ENCODE results near the gene TXNRD3.
"Not testable (repeated sequence)": the region's sequence is repeated elsewhere in the genome, so short reads cannot be mapped to it uniquely, and the experiment has no call there.

TXNRD3 gene

GRCh38 chr3:126638790-126639189 is 16.1 kb downstream of the TXNRD3 start:
- DNase-seq, result no peak

GRCh38 chr3:126636436-126636835 is 18.5 kb downstream of the TXNRD3 start:
- DNase-seq, result no peak

GRCh38 chr3:126634803-126635202 is 20.1 kb downstream of the TXNRD3 start:
- DNase-seq, result no peak

- DNase-seq, result no peak
Measured at GRCh38 chr3:126630020-126630419, 24.9 kb downstream of the TXNRD3 start.

- not testable (repeated sequence) for DNase-seq
Measured at GRCh38 chr3:126625735-126626134, 29.2 kb downstream of the TXNRD3 start.

GRCh38 chr3:126622694-126623093 is 32.2 kb downstream of the TXNRD3 start:
- DNase-seq, result no peak

GRCh38 chr3:126621627-126622345 is 33.1 kb downstream of the TXNRD3 start:
- no peak for DNase-seq

GRCh38 chr3:126621171-126621570 is 33.8 kb downstream of the TXNRD3 start:
- no peak for DNase-seq

- no peak for DNase-seq
Measured at GRCh38 chr3:126620738-126621137, 34.2 kb downstream of the TXNRD3 start.

- no peak for DNase-seq
Measured at GRCh38 chr3:126618760-126619159, 36.2 kb downstream of the TXNRD3 start.

- no peak for DNase-seq
Measured at GRCh38 chr3:126618021-126618420, 36.9 kb downstream of the TXNRD3 start.

GRCh38 chr3:126617571-126617970 is 37.4 kb downstream of the TXNRD3 start:
- no peak for DNase-seq

- no peak for DNase-seq
Measured at GRCh38 chr3:126616931-126617330, 38.0 kb downstream of the TXNRD3 start.

GRCh38 chr3:126613479-126614188 is 41.3 kb downstream of the TXNRD3 start:
- DNase-seq, result no peak

- DNase-seq, result no peak
Measured at GRCh38 chr3:126612479-126613205, 42.3 kb downstream of the TXNRD3 start.

GRCh38 chr3:126609909-126610308 is 45.0 kb downstream of the TXNRD3 start:
- DNase-seq, result no peak

- no peak for DNase-seq
Measured at GRCh38 chr3:126607214-126607908, 47.6 kb downstream of the TXNRD3 start.

- no peak for DNase-seq
Measured at GRCh38 chr3:126606001-126606400, 48.9 kb downstream of the TXNRD3 start.

GRCh38 chr3:126604691-126605090 is 50.2 kb downstream of the TXNRD3 start:
- DNase-seq, result no peak

- no peak for DNase-seq
Measured at GRCh38 chr3:126599101-126599500, 55.8 kb downstream of the TXNRD3 start.

- DNase-seq, result not testable (repeated sequence)
Measured at GRCh38 chr3:126595479-126595878, 59.4 kb downstream of the TXNRD3 start.

- not testable (repeated sequence) for DNase-seq
Measured at GRCh38 chr3:126591515-126591914, 63.4 kb downstream of the TXNRD3 start.

GRCh38 chr3:126582311-126582710 is 72.6 kb downstream of the TXNRD3 start:
- DNase-seq, result no peak

Data from NCI-H1105 (cell line).